ENCODE data around the gene ADAD2.
A peak's percentile ranks its signal among the peaks of the same experiment; 100 is the strongest.

The ADAD2 gene

DNA sequence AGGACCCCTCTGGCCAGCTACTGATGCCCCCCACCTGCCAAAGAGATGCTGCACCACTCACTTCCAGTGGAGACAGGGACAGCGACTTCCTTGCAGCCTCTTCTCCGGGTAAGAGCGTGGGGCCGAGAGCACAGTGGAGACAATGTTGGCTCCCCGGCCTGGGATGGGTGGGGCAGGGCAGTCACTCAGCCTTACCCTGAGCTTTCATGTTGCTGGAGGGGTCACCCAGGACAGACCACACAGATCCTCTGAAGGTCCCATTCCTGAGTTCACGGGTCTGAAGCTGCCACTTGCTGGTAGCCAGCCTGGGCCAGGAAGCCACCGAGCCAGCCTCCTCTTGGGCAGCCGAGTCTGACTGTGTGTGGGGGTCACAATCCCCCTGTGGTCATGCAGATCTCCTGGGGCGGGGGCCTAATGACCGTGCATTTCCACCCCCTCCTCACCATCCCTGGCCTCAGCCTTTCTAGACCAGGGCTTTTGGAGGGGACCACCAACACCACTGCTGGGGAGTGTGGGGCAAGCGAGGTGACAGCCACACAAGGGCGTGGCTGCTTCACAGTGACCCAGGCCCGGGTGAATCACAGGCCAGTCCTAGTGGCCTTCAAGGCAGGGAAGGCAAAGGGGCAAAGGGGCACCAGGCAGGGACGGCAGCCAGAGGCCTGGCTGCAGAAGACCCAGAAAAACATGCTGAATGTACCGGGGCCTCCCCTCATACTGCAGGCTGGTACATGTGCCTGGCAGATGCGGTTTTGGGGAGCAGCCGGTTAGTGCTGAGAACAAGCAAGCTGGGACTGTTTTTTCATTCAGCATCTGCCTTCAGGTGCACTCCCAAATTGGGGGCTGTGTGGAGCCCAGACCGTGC, 14.5 kb upstream of the ADAD2 start:
- DNase-seq (ENCODE audit: low spot score), result no peak

DNA sequence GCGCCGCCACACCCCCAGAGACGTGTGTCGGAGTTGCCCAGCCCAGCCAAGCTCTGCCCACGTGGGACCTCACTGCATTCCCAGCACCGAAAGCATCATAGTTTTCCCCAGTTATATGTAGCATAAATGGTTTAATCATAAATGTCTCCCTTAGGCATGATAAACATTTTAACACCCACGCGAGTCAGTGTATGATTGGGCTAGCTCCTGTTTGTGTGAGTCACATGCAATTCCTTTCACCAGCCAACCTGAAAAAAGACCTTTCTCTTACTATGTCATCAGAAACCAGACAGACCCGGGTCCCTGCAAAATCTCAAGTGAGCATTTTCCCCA, 13.2 kb upstream of the ADAD2 start:
- no peak for DNase-seq (ENCODE audit: low spot score)

- DNase-seq (ENCODE audit: low spot score), result no peak
Observed at GRCh38 chr16:84178146-84178765, 12.7 kb upstream of the ADAD2 start.

DNA sequence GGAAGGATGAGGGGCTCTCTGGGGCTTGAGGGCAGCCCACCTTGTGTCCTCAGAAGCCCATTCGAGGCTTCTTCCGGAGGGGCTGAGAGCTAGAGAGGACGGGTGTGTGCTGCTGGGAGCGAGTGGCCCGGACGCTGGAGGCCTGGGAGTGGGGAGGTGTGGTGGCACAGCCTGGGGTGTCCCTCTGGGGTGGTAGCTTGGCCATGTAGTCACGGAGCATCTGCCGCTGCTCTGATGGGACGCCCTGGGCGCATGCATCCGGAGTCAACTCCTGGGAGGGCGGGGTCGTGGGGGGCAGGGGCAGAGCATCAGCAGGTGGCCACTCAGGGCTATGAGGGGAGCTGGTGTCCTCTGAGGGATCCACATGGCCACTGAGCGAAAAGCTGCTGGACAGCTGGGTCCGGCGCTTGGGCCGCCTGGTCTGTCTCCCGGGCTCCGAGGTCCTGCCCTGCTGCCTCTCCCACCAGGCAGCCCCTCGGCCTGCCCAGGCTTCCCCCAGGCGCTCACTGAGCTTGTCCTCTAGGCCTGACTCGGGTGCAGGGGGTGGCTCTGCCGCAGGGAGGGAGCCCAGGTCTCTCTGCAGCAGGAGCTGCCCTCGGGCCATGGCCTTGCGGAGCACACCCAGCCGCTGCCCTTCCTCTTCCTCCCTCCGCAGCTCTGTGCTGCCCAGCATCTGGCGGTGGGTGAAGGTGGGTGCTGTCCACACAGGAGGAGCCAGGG, 11.9 kb upstream of the ADAD2 start:
- no peak for DNase-seq (ENCODE audit: low spot score)

DNA sequence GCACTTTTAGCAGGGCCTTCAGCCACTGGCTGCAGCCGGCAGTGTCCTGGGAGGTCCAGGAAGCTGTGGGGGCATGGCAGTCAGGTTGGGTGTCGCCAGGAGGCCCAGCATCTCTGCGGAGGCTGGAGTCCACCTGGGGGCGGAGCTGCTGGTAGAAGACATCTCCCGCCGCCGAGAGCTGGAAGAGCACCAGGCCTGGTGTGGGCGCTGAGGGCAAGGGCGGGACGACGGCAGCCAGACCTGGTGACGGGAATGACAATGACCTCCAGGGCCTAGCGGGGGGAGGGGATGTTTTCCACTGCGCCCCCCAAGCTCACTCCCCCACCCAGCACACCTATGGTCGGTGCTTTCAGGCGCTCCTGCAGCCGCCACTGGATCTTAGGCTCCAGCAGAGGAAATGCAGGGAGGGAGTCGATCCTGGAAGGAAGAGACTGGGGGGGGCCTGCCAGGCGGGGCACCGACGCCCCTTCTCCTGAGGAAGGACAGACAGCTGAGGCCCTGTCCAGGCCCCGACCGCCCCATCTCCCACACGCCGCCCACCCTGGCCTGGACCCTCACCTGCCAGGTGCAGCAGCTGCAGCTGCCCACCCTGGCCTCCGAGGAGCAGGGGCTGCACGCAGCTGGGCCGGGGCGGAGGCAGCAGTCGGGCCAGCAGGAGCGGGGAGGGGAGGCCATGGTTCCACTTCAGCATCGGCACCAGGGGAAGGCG, 11.2 kb upstream of the ADAD2 start:
- no peak for DNase-seq (ENCODE audit: low spot score)

GRCh38 chr16:84180519-84181140, 10.3 kb upstream of the ADAD2 start:
- no peak for DNase-seq (ENCODE audit: low spot score)

DNA sequence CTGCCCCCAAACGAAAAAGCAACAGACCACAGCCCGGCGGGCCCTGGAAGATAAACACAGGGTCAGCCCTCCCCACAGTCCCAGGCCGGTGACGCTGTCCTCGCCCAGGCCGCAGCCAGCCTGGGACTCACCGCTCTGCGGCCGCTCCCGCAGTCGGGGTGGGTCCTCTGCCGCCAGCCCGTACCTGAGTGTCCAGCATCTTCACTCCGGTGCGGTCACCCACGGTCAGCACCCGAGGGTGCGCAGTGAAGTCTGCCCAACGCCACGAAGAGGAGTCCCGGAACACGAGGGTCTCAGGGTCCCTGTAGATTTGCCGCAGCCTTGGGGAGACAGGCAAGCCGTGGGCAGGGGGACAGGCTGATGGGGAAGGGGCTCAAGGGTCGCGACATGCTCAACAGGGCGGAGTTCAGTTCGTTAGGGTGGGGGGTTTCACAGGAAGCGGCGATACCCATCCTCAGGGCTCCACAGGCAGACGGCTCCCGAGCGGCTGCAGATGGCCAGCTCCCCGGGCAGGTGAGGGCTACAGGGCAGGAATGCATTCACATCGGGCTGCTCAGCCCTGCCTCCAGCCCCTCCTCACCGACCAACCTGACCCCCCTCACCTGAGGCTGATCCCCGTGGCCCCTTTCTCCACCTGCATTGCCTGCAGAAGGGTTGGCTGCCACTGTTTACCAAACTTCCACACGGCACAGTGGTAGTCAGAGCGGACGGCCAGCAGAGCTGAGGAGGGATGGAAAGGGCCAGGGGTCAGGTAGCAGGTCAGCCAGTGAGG, 9.6 kb upstream of the ADAD2 start:
- no peak for DNase-seq (ENCODE audit: low spot score)

DNA sequence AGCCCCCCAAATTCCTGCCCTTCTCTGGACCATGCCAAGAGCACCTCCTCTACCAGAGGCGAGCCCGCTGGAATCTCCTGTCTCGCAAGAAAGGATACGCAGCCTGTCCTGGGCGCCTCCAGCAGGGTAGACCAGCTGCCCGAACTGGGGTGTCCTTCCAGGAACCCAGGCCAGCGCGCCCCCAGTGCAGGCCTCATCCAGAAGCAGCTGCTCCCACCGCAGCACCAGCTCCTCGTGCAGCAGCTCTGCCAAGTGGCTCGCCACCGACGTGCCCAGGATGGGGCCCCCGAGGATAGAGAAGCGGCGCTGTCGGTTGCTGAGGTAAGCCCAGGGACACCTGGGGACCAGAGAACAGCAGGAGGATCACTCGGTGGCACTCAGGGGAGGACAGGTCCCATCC, 8.9 kb upstream of the ADAD2 start:
- no peak for DNase-seq (ENCODE audit: low spot score)

DNA sequence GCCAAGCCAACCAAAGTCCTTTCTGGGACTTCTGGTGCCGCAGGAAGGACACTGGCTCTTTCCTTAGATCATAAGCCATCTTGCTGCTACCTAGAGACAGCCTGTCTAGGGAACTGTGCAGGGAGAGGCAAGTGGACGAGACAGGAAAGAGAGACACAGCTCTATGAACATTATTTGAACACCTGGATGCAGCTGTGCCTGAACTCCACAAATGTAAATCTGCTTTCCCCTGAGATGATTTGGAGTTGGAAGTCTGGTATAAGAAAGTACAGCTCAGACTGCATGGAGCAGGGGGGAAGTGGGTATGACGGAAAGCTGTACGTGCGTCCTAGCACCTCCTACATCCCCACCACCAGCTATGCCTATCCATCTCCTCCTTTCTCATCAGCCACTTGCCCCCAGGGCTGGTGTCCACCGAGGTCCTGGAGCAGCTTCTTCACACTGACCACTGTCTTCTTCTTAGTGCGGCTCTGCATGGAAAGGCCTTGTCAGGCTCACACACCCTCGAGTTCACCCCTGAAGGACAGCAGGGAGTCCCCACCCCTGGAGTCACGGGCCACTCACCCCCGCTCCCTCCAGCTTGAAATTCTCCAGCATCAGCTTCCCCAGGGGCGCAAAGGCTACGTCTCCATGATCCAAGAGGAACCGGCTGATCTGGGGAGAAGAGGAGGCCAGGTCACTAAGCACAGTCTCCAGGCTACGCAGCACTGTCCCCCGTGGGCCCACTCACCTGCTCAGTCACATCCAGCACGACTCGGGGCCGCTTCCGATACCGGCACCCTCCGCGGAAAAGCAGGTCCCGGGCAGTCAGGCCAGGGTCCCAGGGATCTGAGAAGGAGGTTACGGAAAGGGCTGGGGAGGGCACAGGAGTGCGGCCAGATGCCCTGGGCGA, 8.0 kb upstream of the ADAD2 start:
- no peak for DNase-seq (ENCODE audit: low spot score)

DNA sequence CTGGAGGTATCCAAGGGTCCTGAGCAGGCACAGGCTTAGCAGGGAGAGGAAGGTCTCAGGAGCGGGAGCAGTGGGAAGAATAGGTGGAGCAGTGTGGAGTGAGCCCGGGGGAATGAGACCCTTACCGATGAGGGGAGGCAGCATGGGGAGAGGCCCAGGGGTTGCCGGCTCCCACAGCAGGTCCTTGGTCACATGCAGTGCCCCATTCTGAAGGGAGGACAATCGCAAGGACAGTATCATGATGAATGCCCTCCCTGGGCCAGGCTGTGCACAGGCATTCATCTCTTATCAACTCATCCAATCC, 7.4 kb upstream of the ADAD2 start:
- no peak for DNase-seq (ENCODE audit: low spot score)

GRCh38 chr16:84183911-84184591, 6.9 kb upstream of the ADAD2 start:
- DNase-seq (ENCODE audit: low spot score), result no peak

DNA sequence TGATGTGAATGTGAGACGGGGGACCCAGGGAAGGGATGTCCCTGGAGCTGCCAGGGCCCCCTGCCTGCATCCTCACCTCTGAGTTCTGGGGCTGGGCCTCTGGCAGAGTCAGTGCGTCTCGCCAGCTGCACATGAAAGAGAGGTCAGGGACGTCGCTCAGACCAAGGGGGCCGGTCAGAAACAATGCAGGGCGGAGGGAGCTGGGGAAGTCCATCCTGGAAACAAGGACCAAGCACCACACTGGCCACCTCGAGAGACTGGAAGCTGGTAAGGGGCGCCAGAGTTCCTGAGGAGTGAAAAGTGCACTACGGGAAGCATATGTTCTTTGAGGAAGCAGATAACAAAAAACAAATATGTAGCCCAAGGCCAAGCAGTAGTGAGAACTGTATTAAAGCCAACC, 6.2 kb upstream of the ADAD2 start:
- no peak for DNase-seq (ENCODE audit: low spot score)

DNA sequence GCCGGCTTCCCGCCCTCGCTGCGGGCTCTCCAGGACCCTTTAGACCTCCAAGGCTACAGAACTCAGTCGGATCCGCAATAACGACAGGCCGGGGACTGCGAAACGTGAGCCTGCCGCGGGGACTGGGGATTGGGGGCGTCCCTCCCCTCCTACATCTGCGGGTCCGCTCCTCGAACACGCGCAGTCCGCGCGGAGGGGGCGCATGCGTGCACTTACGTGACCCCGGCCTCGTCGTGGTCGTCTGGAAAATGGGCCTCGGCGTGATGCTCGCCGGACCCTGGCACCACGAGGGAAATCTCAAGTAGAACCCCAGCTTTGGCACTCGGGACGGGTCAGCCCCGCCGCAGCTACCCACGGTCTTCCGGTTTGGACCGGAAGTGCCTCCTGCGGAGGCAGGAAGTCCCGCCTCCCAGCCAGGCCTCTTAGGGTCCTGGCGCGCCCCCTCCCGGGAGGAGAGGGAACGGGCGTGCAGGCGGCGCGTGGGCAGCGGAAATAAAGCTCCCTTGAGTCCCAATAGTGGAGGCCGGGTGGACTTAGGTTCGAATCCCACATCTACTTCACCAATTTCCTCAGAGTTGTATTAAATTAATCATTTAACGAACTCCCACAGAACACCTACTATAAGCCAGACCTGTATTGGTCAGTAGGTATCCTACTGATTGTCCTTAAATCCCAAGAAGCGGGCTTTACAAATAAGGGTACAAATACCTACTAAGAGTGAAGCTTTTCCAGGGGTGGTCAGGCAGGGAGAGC, 4.1 kb upstream of the ADAD2 start, which contains the start of gene TAF1C:
Gene TAF1C, minus strand, starts transcription at position 373 of the 753 bp plus-strand sequence. CDS start 2,069 bp downstream, outside the sequence.
- DNase-seq (ENCODE audit: low spot score), result peak; percentile 95

DNA sequence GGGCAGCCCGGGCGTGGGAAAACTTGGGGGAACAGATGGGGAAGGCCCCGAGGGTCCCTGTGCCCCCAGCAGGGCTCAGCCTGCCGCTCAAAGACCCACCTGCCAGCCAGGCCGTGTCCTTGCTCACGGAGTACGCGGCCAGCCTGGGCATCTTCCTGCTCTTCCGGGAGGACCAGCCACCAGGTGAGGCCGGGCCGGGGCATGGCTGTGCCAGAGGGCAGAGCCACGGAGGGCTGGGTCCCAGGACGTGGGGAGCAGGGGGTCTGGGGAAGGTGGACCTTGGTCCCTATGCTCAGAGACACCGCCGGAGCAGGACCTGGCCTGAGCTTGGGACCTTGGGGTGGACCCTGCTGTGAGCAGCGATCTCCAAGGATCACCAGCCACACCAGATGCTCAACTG, 509 bp downstream of the ADAD2 start:
- no peak for DNase-seq (ENCODE audit: low spot score)

GRCh38 chr16:84193480-84193879, 2.5 kb downstream of the ADAD2 start:
- DNase-seq (ENCODE audit: low spot score), result no peak

- DNase-seq (ENCODE audit: low spot score), result no peak
Observed at GRCh38 chr16:84194018-84194417, 3.1 kb downstream of the ADAD2 start.

- no peak for DNase-seq (ENCODE audit: low spot score)
Observed at GRCh38 chr16:84194470-84195200, 3.7 kb downstream of the ADAD2 start.
